ENCODE data around the gene NBPF1.
"Not testable (repeated sequence)": the region's sequence is repeated elsewhere in the genome, so short reads cannot be mapped to it uniquely, and the experiment has no call there.

DNA sequence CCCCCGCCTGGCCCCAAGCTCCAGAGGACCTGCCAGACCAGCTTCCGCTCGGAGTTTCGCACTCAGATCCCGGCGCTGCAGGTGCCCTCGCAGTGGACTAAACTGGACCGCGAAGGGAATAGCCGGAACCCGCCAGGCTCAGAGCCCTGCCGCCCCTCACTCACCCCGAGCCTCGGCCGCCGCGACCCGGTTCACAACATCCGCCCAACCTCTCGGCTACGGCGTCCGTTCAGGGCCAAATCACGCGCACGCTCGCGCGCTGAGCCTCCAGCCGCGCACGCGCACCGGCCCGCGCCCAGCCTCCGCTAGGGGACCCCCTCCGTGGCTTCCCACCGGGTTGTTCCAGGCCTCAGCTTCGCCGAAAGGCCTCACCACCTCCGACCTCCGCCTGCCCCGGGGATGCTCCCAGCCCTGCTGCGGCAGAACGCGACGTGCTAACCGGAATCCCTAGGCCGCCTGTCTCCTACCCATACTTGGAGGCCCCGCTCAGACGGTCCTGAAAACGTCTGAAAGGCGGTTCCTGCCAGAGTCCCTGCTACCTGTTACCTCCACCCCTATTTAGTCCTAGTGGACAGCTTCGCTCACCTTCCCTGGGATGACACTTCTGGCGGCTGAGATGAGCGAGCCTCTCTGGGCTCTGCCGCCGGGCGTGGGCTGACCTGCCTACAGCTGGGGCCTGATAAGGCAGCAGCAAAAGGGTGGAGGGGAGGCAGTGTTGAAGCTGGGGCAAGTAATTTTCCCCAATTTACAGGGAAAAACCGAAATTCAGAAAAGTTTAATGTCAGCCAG lies 31.3 kb upstream of the NBPF1 start:
- TF ChIP-seq, protein P1, sequence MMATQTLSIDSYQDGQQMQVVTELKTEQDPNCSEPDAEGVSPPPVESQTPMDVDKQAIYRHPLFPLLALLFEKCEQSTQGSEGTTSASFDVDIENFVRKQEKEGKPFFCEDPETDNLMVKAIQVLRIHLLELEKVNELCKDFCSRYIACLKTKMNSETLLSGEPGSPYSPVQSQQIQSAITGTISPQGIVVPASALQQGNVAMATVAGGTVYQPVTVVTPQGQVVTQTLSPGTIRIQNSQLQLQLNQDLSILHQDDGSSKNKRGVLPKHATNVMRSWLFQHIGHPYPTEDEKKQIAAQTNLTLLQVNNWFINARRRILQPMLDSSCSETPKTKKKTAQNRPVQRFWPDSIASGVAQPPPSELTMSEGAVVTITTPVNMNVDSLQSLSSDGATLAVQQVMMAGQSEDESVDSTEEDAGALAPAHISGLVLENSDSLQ (IDR thresholded peaks at IDR 0.05) = not testable (repeated sequence)
- TF ChIP-seq FOXA1 (IDR thresholded peaks at IDR 0.05); BHLHE40 (IDR thresholded peaks at IDR 0.05; ENCODE audit: borderline replicate concordance); SUZ12 (IDR thresholded peaks at IDR 0.05): not testable (repeated sequence)

Data from HEK293T (cell line).